KOPT-K1 (cell line): ENCODE data around the gene SPESP1.

ENCODE experiments used
- H3K27ac ChIP-seq: fragments of 200-600 bp; sonication (generic); 2 replicates; pipeline ENCODE4 v1.5.1; 2016; ENCODE audit warnings: antibody characterized with exemption, mild to moderate bottlenecking, low read depth, low read length; ENCODE audit not compliant: poor library complexity, severe bottlenecking
- H3K36me3 ChIP-seq: fragments of 200-600 bp; sonication (generic); 2 replicates; pipeline ENCODE4 v1.5.1; 2017; ENCODE audit warnings: antibody characterized with exemption, mild to moderate bottlenecking, low read length, moderate library complexity; ENCODE audit not compliant: insufficient read depth
- H3K9me3 ChIP-seq: fragments of 200-600 bp; sonication (generic); 2 replicates; pipeline ENCODE4 v1.5.1; 2017; ENCODE audit warnings: antibody characterized with exemption, low read length, mild to moderate bottlenecking; ENCODE audit not compliant: insufficient read depth, poor library complexity, severe bottlenecking

The SPESP1 gene

GRCh38 chr15:68979816-68980215 is 49.5 kb downstream of the SPESP1 start:
- H3K36me3 ChIP-seq = no peaks in the 10 kb centered on the region
- no peak overlapping the region for H3K27ac ChIP-seq
- H3K9me3 ChIP-seq = no peaks in the 10 kb centered on the region

DNA sequence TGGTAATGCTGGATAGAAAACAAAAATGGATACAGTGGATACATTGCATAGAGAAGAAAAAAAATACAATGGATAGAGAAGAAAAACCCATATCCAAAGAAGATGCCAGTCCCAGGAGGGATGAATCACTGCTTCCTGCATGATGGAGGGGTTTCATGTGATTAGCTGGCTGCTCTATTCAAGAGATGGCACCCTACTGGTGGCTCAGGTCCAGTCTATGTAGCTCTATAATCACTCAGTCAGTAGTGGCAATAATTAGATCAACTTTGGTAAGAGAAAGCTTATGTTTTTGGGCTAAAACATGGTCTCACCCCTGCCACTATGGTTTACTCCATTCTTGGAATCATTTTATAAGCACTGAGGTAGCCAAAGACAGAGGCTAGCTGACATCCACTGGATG is 50.5 kb downstream of the SPESP1 start:
- Histone ChIP-seq H3K36me3 (no peaks in the 10 kb centered on the region), H3K27ac (no peak overlapping the region), H3K9me3 (no peaks in the 10 kb centered on the region)

DNA sequence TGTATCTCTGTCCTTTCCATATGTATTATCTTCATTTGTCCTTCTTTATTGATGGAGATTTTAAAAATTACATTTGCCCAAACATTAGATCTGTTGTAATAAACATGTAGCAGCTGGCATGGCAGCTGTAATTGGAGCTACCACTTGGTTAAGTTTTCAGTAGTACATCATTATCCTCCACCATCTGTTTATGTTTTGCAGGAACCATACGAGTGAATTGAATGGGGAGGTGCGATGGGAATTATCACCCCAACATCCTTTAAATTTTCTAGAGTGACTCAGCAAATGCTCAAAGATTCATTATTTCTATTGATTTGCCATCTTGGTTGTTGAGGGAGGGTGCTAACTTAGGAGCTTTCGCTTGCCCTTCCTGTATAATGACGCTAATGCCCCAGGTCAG is 51.6 kb downstream of the SPESP1 start:
- no peak overlapping the region for H3K27ac ChIP-seq
- no peaks in the 10 kb centered on the region for H3K9me3 ChIP-seq
- no peaks in the 10 kb centered on the region for H3K36me3 ChIP-seq

- H3K9me3 ChIP-seq = no peaks in the 10 kb centered on the region
- no peaks in the 10 kb centered on the region for H3K36me3 ChIP-seq
- H3K27ac ChIP-seq = no peak overlapping the region
These were observed 52.7 kb downstream of the SPESP1 start for GRCh38 chr15:68982976-68983563.

GRCh38 chr15:68983961-68984481 is 53.7 kb downstream of the SPESP1 start:
- no peaks in the 10 kb centered on the region for H3K36me3 ChIP-seq
- no peaks in the 10 kb centered on the region for H3K9me3 ChIP-seq
- H3K27ac ChIP-seq = no peak overlapping the region

GRCh38 chr15:68984586-68984985 is 54.3 kb downstream of the SPESP1 start:
- H3K36me3 ChIP-seq = no peaks in the 10 kb centered on the region
- no peak overlapping the region for H3K27ac ChIP-seq
- no peaks in the 10 kb centered on the region for H3K9me3 ChIP-seq

GRCh38 chr15:68985361-68985891 is 55.1 kb downstream of the SPESP1 start:
- no peaks in the 10 kb centered on the region for H3K9me3 ChIP-seq
- H3K27ac ChIP-seq = no peak overlapping the region
- H3K36me3 ChIP-seq = no peaks in the 10 kb centered on the region

DNA sequence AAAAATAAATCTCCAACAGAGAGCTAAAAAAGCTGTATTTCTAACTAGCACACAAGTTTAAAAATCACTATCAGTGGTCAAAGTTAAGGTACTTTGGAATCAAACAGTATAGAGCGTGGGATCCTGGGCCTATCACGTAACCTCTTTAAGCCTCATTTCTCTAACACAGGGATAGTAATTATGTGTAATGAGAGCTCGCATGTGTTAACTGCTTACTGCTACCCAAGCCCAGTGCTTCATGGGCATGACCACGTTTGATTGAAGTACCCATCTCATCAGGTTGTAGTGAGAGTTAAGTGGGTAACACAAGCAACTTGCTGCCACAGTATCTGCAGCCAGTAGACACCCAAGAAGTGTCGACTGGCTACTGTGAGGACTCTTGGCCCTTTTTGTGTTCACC is 56.0 kb downstream of the SPESP1 start:
- no peak overlapping the region for H3K27ac ChIP-seq
- H3K36me3 ChIP-seq = no peaks in the 10 kb centered on the region
- H3K9me3 ChIP-seq = no peaks in the 10 kb centered on the region

GRCh38 chr15:68987120-68987519 is 56.8 kb downstream of the SPESP1 start:
- H3K27ac ChIP-seq = no peak overlapping the region
- no peaks in the 10 kb centered on the region for H3K36me3 ChIP-seq
- no peaks in the 10 kb centered on the region for H3K9me3 ChIP-seq

- no peaks in the 10 kb centered on the region for H3K9me3 ChIP-seq
- no peak overlapping the region for H3K27ac ChIP-seq
- H3K36me3 ChIP-seq = no peaks in the 10 kb centered on the region
These were observed 57.4 kb downstream of the SPESP1 start for GRCh38 chr15:68987676-68988075.

DNA sequence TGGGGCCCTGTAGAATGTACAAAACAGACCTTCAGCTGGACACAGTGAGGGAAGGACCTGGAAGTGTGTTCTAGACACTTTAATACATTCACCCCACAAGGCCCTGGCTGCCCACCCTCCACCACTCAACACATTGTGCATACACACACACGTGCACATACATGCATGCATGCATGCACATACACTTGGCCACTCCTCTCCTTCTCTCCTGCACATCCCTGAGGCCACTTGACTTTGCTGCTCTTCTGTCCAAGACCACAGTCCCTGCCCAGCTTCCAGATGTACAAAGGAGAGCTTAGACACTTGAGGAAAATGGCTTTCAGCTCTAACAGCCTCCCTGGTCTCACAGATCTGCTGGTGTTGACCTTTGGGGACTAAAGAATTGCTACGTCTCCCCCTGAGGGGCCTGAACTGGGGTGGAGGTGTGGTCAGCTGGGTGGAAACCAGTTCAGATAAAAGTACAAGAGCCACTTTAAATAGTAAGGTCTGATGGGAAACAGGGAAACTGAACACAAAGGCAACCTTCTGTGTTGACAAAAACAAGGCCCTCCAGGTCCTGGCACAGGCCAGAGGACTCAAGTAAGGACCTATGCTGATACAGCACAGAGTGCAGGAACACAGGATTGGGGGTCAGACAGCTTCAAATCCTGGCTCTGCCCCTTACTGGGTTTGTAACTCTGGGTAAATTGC is 59.4 kb downstream of the SPESP1 start:
- H3K36me3 ChIP-seq = no peaks in the 10 kb centered on the region
- no peaks in the 10 kb centered on the region for H3K9me3 ChIP-seq
- H3K27ac ChIP-seq = no peak overlapping the region

- no peaks in the 10 kb centered on the region for H3K36me3 ChIP-seq
- H3K27ac ChIP-seq = no peak overlapping the region
- no peaks in the 10 kb centered on the region for H3K9me3 ChIP-seq
These were observed 60.1 kb downstream of the SPESP1 start for GRCh38 chr15:68990231-68990991.

DNA sequence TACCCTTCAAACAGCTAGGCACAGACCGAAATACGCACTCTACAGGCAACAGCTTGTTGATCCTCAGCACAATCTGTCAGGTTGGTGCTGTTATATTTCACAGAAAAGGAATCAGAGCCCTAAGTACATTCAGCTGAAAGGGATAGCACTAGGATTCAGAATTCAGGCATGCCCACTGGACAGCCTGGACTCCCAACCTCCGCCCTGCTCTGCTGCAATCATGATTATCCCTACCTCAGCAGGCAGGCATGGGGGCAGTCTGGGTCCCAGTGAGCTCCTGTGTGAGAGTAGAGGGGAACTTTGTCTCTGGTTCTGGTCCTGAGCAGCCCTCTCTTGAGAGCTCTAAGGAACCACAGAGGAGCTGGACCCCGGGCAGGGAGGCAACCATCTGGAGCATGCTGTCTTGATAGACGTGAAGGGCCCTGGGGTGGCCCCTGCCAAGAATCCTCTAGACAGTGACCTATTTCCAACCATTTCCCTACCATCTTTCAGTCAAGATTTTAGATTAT is 60.7 kb downstream of the SPESP1 start:
- no peaks in the 10 kb centered on the region for H3K36me3 ChIP-seq
- no peaks in the 10 kb centered on the region for H3K9me3 ChIP-seq
- no peak overlapping the region for H3K27ac ChIP-seq

DNA sequence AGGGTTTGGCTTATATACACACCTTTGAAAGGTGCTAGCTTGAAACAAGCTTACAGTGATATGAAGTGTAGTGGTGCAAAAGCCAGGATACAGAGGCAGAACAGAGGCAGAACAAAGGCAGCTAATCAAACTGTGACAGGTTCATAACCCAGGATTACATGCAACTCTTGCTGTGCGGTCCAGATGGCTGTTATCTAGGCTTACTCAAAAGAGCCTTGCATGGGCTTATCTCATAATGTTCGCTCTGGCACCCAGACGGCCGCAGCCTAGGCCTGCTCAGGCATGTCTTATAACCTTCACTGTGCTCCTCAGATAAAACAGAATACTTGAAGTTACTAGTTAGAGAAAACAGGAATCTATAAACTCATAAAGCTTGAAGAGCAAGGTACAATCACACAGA is 61.4 kb downstream of the SPESP1 start:
- Histone ChIP-seq H3K27ac (no peak overlapping the region), H3K36me3 (no peaks in the 10 kb centered on the region), H3K9me3 (no peaks in the 10 kb centered on the region)

DNA sequence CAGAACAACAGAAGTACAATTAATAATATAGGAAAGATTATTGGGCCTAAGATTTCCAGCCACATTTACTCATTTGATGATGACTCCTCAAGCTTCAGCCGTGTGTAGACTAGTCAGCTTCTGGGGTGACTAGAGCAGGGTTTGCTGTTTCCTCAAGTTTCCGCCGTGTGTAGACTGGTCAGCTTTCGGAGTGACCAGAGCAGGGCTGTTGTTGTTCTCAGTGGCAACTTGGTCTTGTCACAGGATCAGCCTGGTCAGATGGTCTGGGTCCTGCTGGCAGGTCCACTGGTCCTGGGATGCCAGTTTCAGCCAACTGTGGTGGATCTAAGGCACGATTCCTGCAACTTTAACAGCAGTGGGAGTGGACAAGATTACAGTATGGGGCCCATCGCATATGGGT is 62.4 kb downstream of the SPESP1 start:
- H3K9me3 ChIP-seq = no peaks in the 10 kb centered on the region
- H3K36me3 ChIP-seq = no peaks in the 10 kb centered on the region
- H3K27ac ChIP-seq = no peak overlapping the region
